ENCODE measurements around the gene PTPN7. TPM values are rescaled to one million over a fixed set of nuclear protein-coding genes. Genes with fewer than 3 reads are reported as not detected.
"Not testable (repeated sequence)": the region's sequence is repeated elsewhere in the genome, so short reads cannot be mapped to it uniquely, and the experiment has no call there.

Gene PTPN7
- total RNA-seq, 4 donors from 2014 or later = 4.7 to 48.7 (median 7.6) TPM

DNA sequence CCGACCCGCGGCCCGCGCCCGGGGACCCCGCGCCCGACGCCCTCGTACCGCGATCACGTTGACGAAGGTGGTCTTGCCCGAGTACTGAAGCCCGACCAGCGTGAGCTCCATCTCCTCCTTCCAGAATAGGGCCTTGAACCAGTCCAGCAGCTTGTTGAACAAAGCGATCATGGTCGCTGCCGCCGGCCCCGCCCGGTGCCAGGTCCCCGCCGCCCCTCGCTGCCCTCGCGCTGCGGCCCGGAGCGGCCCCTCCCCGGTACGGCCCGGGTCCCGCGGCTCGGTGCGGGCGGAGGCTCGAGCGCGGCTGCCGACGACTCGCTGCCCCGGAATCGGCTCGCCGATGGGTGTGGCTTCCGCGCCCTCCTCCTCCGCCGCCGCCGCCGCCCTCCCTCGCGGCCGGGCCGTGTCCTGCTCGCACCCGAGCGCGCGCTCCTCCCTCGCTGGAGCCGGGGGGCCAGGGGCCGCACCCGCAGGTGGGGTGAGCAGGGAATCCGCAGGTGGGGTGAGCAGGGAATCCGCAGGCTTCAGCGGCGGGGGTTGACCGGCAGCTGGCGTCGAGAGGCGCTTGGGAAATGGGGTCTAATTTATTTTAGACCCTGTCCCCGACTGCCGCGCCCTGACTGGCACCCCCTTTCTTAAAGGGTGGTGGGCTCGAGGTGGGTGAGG is 15.9 kb downstream of the PTPN7 start, which contains the start of gene ARL8A:
Gene ARL8A (minus strand): TSS at position 336 of the 666 bp plus-strand sequence. CDS start 165 bp downstream, at position 171.
- peak; percentile 65 to 88 (median 87) for DNase-seq
- no peaks in the 10 kb centered on the region for H3K36me3 ChIP-seq
- TF ChIP-seq POLR2A (IDR thresholded peaks at IDR 0.05) = peak in 1 of 2 donors; percentile 49
- TF ChIP-seq, protein P1, sequence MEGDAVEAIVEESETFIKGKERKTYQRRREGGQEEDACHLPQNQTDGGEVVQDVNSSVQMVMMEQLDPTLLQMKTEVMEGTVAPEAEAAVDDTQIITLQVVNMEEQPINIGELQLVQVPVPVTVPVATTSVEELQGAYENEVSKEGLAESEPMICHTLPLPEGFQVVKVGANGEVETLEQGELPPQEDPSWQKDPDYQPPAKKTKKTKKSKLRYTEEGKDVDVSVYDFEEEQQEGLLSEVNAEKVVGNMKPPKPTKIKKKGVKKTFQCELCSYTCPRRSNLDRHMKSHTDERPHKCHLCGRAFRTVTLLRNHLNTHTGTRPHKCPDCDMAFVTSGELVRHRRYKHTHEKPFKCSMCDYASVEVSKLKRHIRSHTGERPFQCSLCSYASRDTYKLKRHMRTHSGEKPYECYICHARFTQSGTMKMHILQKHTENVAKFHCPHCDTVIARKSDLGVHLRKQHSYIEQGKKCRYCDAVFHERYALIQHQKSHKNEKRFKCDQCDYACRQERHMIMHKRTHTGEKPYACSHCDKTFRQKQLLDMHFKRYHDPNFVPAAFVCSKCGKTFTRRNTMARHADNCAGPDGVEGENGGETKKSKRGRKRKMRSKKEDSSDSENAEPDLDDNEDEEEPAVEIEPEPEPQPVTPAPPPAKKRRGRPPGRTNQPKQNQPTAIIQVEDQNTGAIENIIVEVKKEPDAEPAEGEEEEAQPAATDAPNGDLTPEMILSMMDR (IDR thresholded peaks at IDR 0.05) = no peak
- no peaks in the 10 kb centered on the region for H3K27me3 ChIP-seq
- peak within 1 kb of the TSS; percentile 95 to 100 (median 96) for H3K4me3 ChIP-seq
- peaks cover 0 to 19% (median 10%) of the 10 kb centered on the region in 4 donors for H3K4me1 ChIP-seq
- no peaks in the 10 kb centered on the region for H3K9me3 ChIP-seq
- H3K27ac ChIP-seq = peak within 1 kb of the TSS; percentile 87 to 96 (median 88)

DNA sequence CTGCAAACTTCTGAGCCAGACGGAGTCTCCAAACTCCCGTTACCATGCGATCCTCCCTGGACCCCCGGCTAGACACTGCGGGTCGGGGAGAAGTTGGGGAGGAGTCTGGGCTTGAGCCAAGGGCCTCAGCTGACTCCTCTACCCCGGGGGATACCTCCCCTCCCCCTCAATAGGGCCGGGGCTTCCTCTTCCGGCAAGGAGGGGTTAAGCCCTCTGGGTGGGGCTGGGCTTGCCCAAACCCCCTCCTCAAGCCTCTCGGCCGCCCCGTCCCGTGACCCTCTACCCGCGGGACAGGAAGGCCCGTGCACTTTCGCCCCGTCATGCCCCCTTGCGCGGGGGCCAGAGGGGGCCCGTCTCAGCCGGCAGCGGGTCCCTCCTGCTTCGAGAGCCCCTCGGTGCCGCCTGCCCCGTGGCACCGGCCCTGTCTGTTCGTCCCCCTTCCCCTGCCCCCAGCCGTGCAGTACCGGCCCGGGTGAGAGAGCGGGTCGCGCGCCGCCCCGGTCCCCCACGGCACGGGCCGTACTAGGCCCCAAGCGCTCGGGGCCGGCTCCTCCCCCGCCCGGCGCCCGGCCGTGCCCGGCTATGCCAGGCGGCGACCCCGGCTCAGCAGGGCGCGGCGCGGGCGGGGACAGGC is 16.5 kb downstream of the PTPN7 start:
- DNase-seq = peak in 1 of 3 donors; percentile 30
- H3K27me3 ChIP-seq = no peaks in the 10 kb centered on the region
- TF ChIP-seq, protein P1 (IDR thresholded peaks at IDR 0.05) = no peak
- H3K27ac ChIP-seq = peak overlapping the region; percentile 87 to 96 (median 88)
- peak overlapping the region; percentile 95 to 100 (median 96) for H3K4me3 ChIP-seq
- H3K9me3 ChIP-seq = no peaks in the 10 kb centered on the region
- H3K36me3 ChIP-seq = no peaks in the 10 kb centered on the region
- H3K4me1 ChIP-seq = peaks cover 0 to 19% (median 10%) of the 10 kb centered on the region in 4 donors

DNA sequence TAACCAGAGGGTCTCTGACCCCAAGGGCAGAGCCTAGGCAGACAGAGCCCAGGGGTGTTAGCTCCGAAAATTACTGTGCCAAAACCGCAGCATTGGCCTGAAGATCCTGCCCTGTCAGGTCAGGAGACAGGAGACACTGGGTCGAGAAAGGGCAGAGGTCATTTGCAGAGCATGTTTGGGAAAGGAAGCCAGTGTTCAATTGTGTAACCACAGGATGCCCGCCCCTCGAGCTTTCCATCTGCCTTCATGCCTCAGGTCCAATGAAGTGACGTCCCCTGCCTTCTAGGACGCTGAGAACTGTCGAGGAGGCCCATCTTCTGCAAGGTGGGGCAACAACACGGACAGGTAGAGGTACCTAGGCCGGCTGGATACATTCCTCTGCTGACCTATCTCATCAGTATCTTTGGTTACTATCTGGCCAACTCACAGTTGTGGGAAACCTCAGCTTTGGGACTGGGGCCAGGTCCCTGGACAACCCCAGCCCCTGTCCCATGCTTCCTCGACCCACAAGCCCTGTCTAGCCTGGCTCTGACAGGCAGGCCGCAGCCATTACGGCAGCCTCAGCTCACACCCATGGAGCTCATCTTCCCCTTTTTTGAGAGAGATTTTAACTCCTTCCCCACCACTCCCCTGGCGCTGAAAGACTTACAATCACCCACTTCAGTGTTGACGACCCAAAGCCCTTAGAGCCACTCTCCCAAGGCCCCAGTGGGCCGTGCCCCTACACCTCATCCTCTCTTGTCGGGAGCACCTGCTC is 17.2 kb downstream of the PTPN7 start:
- DNase-seq = peak in 2 of 3 donors; percentile 41 to 61
- H3K4me1 ChIP-seq = peaks cover 0 to 19% (median 10%) of the 10 kb centered on the region in 4 donors

DNA sequence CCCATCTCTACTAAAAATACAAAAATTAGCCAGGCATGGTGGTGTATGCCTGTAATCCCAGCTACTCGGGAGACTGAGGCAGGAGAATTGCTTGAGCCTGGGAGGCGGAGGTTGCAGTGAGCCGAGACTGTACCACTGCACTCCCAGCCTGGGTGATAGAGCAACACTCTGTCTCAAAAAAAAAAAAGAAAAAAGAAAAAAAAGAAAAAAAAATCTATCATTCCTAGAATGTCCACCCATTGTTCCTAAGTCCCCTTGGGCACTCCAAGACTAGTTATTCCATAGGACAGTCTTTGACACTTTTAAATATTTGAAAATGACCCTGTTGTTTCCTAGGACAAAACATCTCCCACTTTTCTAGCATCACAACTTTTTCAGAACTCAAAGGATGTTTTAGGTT is 18.9 kb downstream of the PTPN7 start:
- H3K27ac ChIP-seq = not testable (repeated sequence)

More for the DNA sequence above, 17.2 kb downstream of the PTPN7 start:
- Histone ChIP-seq H3K9me3 (no peaks in the 10 kb centered on the region), H3K27me3 (no peaks in the 10 kb centered on the region), H3K4me3 (peak overlapping the region; percentile 95 to 100 (median 96)), H3K36me3 (peaks cover 0 to 2% (median 0%) of the 10 kb centered on the region in 3 donors), H3K27ac (peak overlapping the region; percentile 87 to 96 (median 88))
- no peak for TF ChIP-seq POLR2A (IDR thresholded peaks at IDR 0.05)
- TF ChIP-seq, protein P1 (IDR thresholded peaks at IDR 0.05) = no peak

DNA sequence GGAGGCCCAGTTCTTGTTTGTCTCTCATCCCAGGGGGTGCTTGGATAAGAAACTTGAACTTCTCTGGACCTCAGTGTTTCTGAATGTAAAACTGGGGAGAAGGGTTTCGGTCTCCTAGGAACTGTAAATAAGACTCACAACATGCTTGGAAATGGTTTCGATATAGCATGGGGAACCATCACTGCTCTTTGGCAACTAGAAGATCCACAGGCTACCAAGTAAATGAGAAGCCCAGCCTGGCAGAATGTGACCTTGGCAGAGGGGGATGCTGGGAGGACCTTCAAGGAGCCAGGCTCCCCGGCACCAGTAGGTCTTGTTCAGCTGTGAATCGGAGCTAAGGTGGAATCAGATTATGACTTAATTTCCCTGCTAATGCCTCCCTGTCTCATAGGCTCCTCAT is 19.6 kb downstream of the PTPN7 start:
- Histone ChIP-seq H3K27me3 (no peaks in the 10 kb centered on the region), H3K4me3 (no peak overlapping the region), H3K36me3 (peaks cover 0 to 24% (median 0%) of the 10 kb centered on the region in 3 donors), H3K4me1 (peaks cover 0 to 19% (median 10%) of the 10 kb centered on the region in 4 donors), H3K27ac (no peak overlapping the region), H3K9me3 (no peaks in the 10 kb centered on the region)
- no peak for DNase-seq
- TF ChIP-seq, protein P1 (IDR thresholded peaks at IDR 0.05) = no peak
- TF ChIP-seq POLR2A (IDR thresholded peaks at IDR 0.05) = no peak

More for the DNA sequence above, 18.9 kb downstream of the PTPN7 start:
- Histone ChIP-seq H3K4me1 (peaks cover 0 to 19% (median 10%) of the 10 kb centered on the region in 4 donors), H3K36me3 (peaks cover 0 to 20% (median 0%) of the 10 kb centered on the region in 3 donors)
- not testable (repeated sequence) for H3K27me3 ChIP-seq, H3K9me3 ChIP-seq, H3K4me3 ChIP-seq, DNase-seq

Data from Peyer's patch (tissue), 4 donors.